ENCODE measurements around the gene HTR2B.

Gene HTR2B

DNA sequence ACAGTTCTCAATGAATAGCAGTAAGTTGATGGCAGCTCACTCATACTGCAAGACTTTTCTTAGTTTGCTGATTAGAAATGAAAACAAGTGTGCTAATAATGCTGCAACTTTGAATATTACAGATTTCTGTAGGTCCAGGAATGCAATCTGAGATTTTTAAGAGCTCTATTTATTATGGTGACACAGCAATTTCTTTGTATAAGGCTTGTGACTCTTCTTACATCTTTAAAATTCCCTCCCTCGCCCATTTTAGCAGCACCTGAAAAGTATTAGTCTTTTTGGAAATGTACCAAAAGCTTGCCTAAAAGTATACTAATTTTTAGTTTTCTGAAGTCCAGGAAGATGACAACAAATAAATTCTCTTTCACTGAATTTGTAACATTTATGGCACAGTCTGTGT, 4.4 kb upstream of the HTR2B start:
- H3K4me3 ChIP-seq (ENCODE audit: low read depth in 1 of 2, low read length in 2 of 2): no peak overlapping the region
- H3K36me3 ChIP-seq (ENCODE audit: insufficient read depth, low read length): peaks cover 6% of the 10 kb centered on the region
- no peak for DNase-seq
- TF ChIP-seq EZH2 (IDR thresholded peaks at IDR 0.05; ENCODE audit: borderline replicate concordance, low read depth, low read length, severe bottlenecking) (no peak), CTCF (IDR thresholded peaks at IDR 0.05; ENCODE audit: borderline replicate concordance, extremely low read depth, low read length, poor library complexity, severe bottlenecking) (no peak)
- H3K79me2 ChIP-seq (ENCODE audit: insufficient read depth, low read length): peaks cover 33% of the 10 kb centered on the region
- no peaks in the 10 kb centered on the region for H3K9me3 ChIP-seq (ENCODE audit: insufficient read depth, low read length, severe bottlenecking)
- no peak overlapping the region for H2AFZ ChIP-seq (ENCODE audit: low read depth, low read length)
- H3K27me3 ChIP-seq (ENCODE audit: insufficient read depth, low read length, poor library complexity): no peaks in the 10 kb centered on the region
- H4K20me1 ChIP-seq (ENCODE audit: insufficient read depth, low read length): peaks cover 8% of the 10 kb centered on the region; the same call in 1 of the 2 replicates
- no peak overlapping the region for H3K27ac ChIP-seq (ENCODE audit: low read length)
- no peak overlapping the region for H3K9ac ChIP-seq (ENCODE audit: low read depth, low read length)
- H3K4me2 ChIP-seq (ENCODE audit: insufficient read depth, low read length): no peak overlapping the region
- ATAC-seq (ENCODE audit: insufficient read depth, low read depth): no peak
- H3K4me1 ChIP-seq (ENCODE audit: insufficient read depth, low read length): no peaks in the 10 kb centered on the region

DNA sequence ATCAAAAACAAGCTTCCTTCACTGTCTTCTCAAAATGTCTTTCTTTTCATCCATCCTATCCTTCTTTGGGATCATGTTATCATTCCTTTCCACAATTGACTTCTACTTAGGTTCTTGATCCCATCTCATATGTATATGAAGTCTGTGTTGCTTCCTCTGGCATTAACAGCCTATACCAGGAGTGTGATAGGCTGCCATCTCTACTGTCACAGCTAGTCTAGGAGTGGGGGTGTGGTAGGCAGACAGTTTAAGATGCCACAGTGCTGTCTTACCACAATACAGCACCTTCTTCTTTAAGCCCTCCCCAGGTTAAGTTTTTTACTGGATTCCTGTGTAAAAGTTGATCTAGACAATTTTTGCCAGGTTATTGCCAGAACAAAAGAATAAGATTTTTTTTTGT, 3.7 kb upstream of the HTR2B start:
- H3K27me3 ChIP-seq (ENCODE audit: insufficient read depth, low read length, poor library complexity): no peaks in the 10 kb centered on the region
- H3K36me3 ChIP-seq (ENCODE audit: insufficient read depth, low read length): peaks cover 9% of the 10 kb centered on the region
- H3K9me3 ChIP-seq (ENCODE audit: insufficient read depth, low read length, severe bottlenecking): no peaks in the 10 kb centered on the region
- H3K9ac ChIP-seq (ENCODE audit: low read depth, low read length): no peak overlapping the region
- H3K79me2 ChIP-seq (ENCODE audit: insufficient read depth, low read length): peaks cover 32% of the 10 kb centered on the region
- DNase-seq: no peak
- peaks cover 8% of the 10 kb centered on the region; the same call in 1 of the 2 replicates for H4K20me1 ChIP-seq (ENCODE audit: insufficient read depth, low read length)
- TF ChIP-seq CTCF (IDR thresholded peaks at IDR 0.05; ENCODE audit: borderline replicate concordance, extremely low read depth, low read length, poor library complexity, severe bottlenecking) (no peak), EZH2 (IDR thresholded peaks at IDR 0.05; ENCODE audit: borderline replicate concordance, low read depth, low read length, severe bottlenecking) (no peak)
- no peak overlapping the region for H2AFZ ChIP-seq (ENCODE audit: low read depth, low read length)
- no peaks in the 10 kb centered on the region for H3K4me1 ChIP-seq (ENCODE audit: insufficient read depth, low read length)
- no peak overlapping the region for H3K27ac ChIP-seq (ENCODE audit: low read length)
- no peak overlapping the region for H3K4me2 ChIP-seq (ENCODE audit: insufficient read depth, low read length)
- H3K4me3 ChIP-seq (ENCODE audit: low read depth in 1 of 2, low read length in 2 of 2): no peak overlapping the region
- no peak for ATAC-seq (ENCODE audit: insufficient read depth, low read depth)

GRCh38 chr2:231127936-231128335, 3.1 kb upstream of the HTR2B start:
- Histone ChIP-seq H3K36me3 (ENCODE audit: insufficient read depth, low read length) (peaks cover 13% of the 10 kb centered on the region), H3K27ac (ENCODE audit: low read length) (no peak overlapping the region), H3K9ac (ENCODE audit: low read depth, low read length) (no peak overlapping the region), H3K4me1 (ENCODE audit: insufficient read depth, low read length) (no peaks in the 10 kb centered on the region), H3K4me2 (ENCODE audit: insufficient read depth, low read length) (no peak overlapping the region), H3K79me2 (ENCODE audit: insufficient read depth, low read length) (peaks cover 34% of the 10 kb centered on the region), H4K20me1 (ENCODE audit: insufficient read depth, low read length) (peaks cover 7% of the 10 kb centered on the region; the same call in 1 of the 2 replicates), H3K4me3 (ENCODE audit: low read depth in 1 of 2, low read length in 2 of 2) (no peak overlapping the region), H3K27me3 (ENCODE audit: insufficient read depth, low read length, poor library complexity) (no peaks in the 10 kb centered on the region), H2AFZ (ENCODE audit: low read depth, low read length) (no peak overlapping the region), H3K9me3 (ENCODE audit: insufficient read depth, low read length, severe bottlenecking) (no peaks in the 10 kb centered on the region)
- DNase-seq (no peak), ATAC-seq (ENCODE audit: insufficient read depth, low read depth) (no peak)
- no peak for TF ChIP-seq CTCF (IDR thresholded peaks at IDR 0.05; ENCODE audit: borderline replicate concordance, extremely low read depth, low read length, poor library complexity, severe bottlenecking)
- TF ChIP-seq EZH2 (IDR thresholded peaks at IDR 0.05; ENCODE audit: borderline replicate concordance, low read depth, low read length, severe bottlenecking): no peak

DNA sequence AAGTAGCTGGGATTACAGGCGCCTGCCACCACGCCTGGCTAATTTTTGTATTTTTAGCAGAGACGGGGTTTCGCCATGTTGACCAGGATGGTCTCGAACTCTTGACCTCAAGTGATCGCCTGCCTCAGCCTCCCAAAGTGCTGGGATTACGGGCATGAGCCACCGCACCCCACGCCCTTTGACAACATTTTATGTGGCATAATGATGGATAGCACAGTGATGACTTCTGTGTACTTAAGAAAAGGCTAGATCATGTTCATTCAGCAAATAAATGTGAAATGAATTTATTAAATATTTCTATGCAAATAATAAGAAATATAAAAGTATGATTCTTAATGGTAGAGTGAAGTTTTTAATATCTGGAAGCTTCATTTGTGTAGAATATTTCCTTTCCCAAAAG, 2.6 kb upstream of the HTR2B start:
- no peak overlapping the region for H3K9ac ChIP-seq (ENCODE audit: low read depth, low read length)
- no peak overlapping the region for H3K27ac ChIP-seq (ENCODE audit: low read length)
- H3K4me1 ChIP-seq (ENCODE audit: insufficient read depth, low read length): no peaks in the 10 kb centered on the region
- no peak for DNase-seq
- H2AFZ ChIP-seq (ENCODE audit: low read depth, low read length): no peak overlapping the region
- peaks cover 7% of the 10 kb centered on the region; the same call in 1 of the 2 replicates for H4K20me1 ChIP-seq (ENCODE audit: insufficient read depth, low read length)
- H3K9me3 ChIP-seq (ENCODE audit: insufficient read depth, low read length, severe bottlenecking): no peaks in the 10 kb centered on the region
- peaks cover 13% of the 10 kb centered on the region for H3K36me3 ChIP-seq (ENCODE audit: insufficient read depth, low read length)
- H3K4me2 ChIP-seq (ENCODE audit: insufficient read depth, low read length): no peak overlapping the region
- no peaks in the 10 kb centered on the region for H3K27me3 ChIP-seq (ENCODE audit: insufficient read depth, low read length, poor library complexity)
- ATAC-seq (ENCODE audit: insufficient read depth, low read depth): no peak
- peaks cover 30% of the 10 kb centered on the region for H3K79me2 ChIP-seq (ENCODE audit: insufficient read depth, low read length)
- H3K4me3 ChIP-seq (ENCODE audit: low read depth in 1 of 2, low read length in 2 of 2): no peak overlapping the region
- TF ChIP-seq EZH2 (IDR thresholded peaks at IDR 0.05; ENCODE audit: borderline replicate concordance, low read depth, low read length, severe bottlenecking): no peak
- no peak for TF ChIP-seq CTCF (IDR thresholded peaks at IDR 0.05; ENCODE audit: borderline replicate concordance, extremely low read depth, low read length, poor library complexity, severe bottlenecking)
